GM23248 (cell line): ENCODE data around the gene SAMD4B. TPM values are rescaled to one million over a fixed set of nuclear protein-coding genes. Genes with fewer than 3 reads are reported as not detected.
A peak's percentile ranks its signal among the peaks of the same experiment; 100 is the strongest.

ENCODE experiments used
- DNase-seq: peaks from one replicate; pipeline ENCODE4 v3.0.0-alpha.2; 2015
- H2AFZ ChIP-seq: fragments of 200-600 bp; sonication (generic); 2 replicates; pipeline ENCODE4 v1.6.1; 2016; ENCODE audit warnings: antibody characterized with exemption
- H3F3A ChIP-seq: fragments of 200-600 bp; sonication (generic); 2 replicates; pipeline ENCODE4 v1.6.1; 2016; ENCODE audit warnings: mild to moderate bottlenecking, antibody characterized with exemption, mixed run types; ENCODE audit not compliant: insufficient read depth
- H3K27ac ChIP-seq: fragments of 200-600 bp; sonication (generic); 2 replicates; pipeline ENCODE4 v1.5.1; 2016; ENCODE audit warnings: mild to moderate bottlenecking
- H3K27me3 ChIP-seq: fragments of 200-600 bp; sonication (generic); replicated peaks from 2 replicates; pipeline ENCODE4 v1.6.1; 2016; ENCODE audit warnings: mild to moderate bottlenecking; ENCODE audit not compliant: insufficient read depth
- H3K36me3 ChIP-seq: fragments of 200-600 bp; sonication (generic); 2 replicates; pipeline ENCODE4 v1.6.1; 2016; ENCODE audit warnings: low read depth, mild to moderate bottlenecking
- H3K4me1 ChIP-seq: fragments of 200-600 bp; sonication (generic); 2 replicates; pipeline ENCODE4 v1.6.1; 2016; ENCODE audit warnings: mild to moderate bottlenecking; ENCODE audit not compliant: insufficient read depth
- H3K4me2 ChIP-seq: fragments of 200-600 bp; sonication (generic); one replicate; pipeline ENCODE4 v1.6.1; 2016; ENCODE audit warnings: mild to moderate bottlenecking; ENCODE audit not compliant: unreplicated experiment
- H3K4me3 ChIP-seq: fragments of 200-600 bp; sonication (generic); 2 replicates; pipeline ENCODE4 v1.5.1; 2016; ENCODE audit warnings: mild to moderate bottlenecking
- H3K79me2 ChIP-seq: fragments of 200-600 bp; sonication (generic); 2 replicates; pipeline ENCODE4 v1.6.1; 2016; ENCODE audit warnings: mild to moderate bottlenecking; ENCODE audit not compliant: insufficient read depth
- H3K9ac ChIP-seq: fragments of 200-600 bp; sonication (generic); 2 replicates; pipeline ENCODE4 v1.6.1; 2016; ENCODE audit warnings: mild to moderate bottlenecking
- H3K9me2 ChIP-seq: fragments of 200-600 bp; sonication (generic); 2 replicates; pipeline ENCODE4 v1.6.1; 2016; ENCODE audit warnings: mixed run types, mild to moderate bottlenecking, moderate library complexity; ENCODE audit not compliant: insufficient read depth
- H3K9me3 ChIP-seq: fragments of 200-600 bp; sonication (generic); one replicate; pipeline ENCODE4 v1.6.1; 2017; ENCODE audit warnings: low read depth
- H4K20me1 ChIP-seq: fragments of 200-600 bp; sonication (generic); 2 replicates; pipeline ENCODE4 v1.6.0; 2016; ENCODE audit not compliant: insufficient read depth
- EZH2 ChIP-seq: fragments of 200-600 bp; sonication (generic); IDR thresholded peaks from 2 replicates; pipeline ENCODE4 v1.6.1; 2018; ENCODE audit warnings: antibody characterized with exemption, mild to moderate bottlenecking; ENCODE audit not compliant: insufficient read depth, poor library complexity, severe bottlenecking
- EZH2phosphoT487 ChIP-seq: fragments of 200-600 bp; sonication (generic); IDR thresholded peaks from 2 replicates; pipeline ENCODE4 v1.6.1; 2018; ENCODE audit warnings: antibody characterized with exemption, moderate library complexity, mild to moderate bottlenecking, low read depth; ENCODE audit not compliant: insufficient read depth
- WGBS, 2 experiments: methylation state at CpG; one replicate each; pipeline ENCODE4 v1.1.6; 2015 to 2017; ENCODE audit warnings: low lambda C conversion rate in 2 of 2, low coverage in 1 of 2; ENCODE audit errors: missing lambda C conversion rate in 2 of 2; 5-methylcytosine and 5-hydroxymethylcytosine counted together
- in situ Hi-C: fragments of 300-500 bp; cut with MboI; formaldehyde crosslinking; loops from 2 replicates; pipeline ENCODE4 v1.15.0; 2020
- polyA plus RNA-seq: library from polyadenylated mRNA; unstranded; fragments of >200 nt; fragmentation: Nextera tagmentation; extraction: Ambion mirVana; gene quantifications from 2 replicates; pipeline ENCODE4 v1.2.1, GENCODE V29; 2016
- total RNA-seq: library from RNA; depleted of rRNA; stranded (reverse); fragments of >200 nt; shearing (Covaris generic); gene quantifications from 2 replicates; pipeline ENCODE4 v1.2.3, GENCODE V29; 2014

SAMD4B gene
- total and polyA plus RNA-seq, 2 experiments from 2014 or later = 66.7 to 71.9 TPM

DNA sequence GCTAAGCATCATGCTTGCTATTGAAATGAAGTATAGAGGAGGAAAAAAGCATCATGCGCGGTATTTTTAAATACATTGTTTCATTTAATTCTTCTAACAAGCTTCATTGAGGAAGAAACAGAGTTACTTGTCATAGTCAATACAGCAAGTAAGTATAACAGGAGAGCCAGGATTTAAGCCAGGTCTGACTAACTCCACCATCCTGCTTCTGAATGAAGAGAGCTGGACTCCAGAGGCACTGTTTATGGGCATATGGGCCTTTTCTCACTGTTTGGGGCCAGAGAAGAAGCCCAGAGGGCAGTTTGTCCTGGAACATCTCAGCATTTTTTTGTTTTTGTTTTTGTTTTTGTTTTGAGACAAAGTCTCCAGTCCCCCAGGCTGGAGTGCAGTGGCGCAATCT is 7.9 kb downstream of the SAMD4B start:
- 97 to 100% methylated on average over 3 of the region's 3 CpGs for WGBS, 2 experiments

GRCh38 chr19:39351537-39352064 is 9.4 kb downstream of the SAMD4B start:
- peak; percentile 74 for DNase-seq
- in situ Hi-C loops = no loop called here
- peak overlapping the region; percentile 75 for H3K27ac ChIP-seq
- H3K27me3 ChIP-seq = no peaks in the 10 kb centered on the region
- H3K4me3 ChIP-seq = no peak overlapping the region
- peaks cover 8% of the 10 kb centered on the region; the same call in 1 of the 2 replicates for H4K20me1 ChIP-seq
- TF ChIP-seq EZH2 (no peak), EZH2phosphoT487 (no peak)
- peak overlapping the region; percentile 36 for H3K4me2 ChIP-seq
- no peaks in the 10 kb centered on the region for H3K9me3 ChIP-seq
- peaks cover 40% of the 10 kb centered on the region for H3K4me1 ChIP-seq
- 16 to 20% methylated on average over 4 of the region's 4 CpGs for WGBS, 2 experiments
- no peak overlapping the region for H2AFZ ChIP-seq
- H3K36me3 ChIP-seq = peaks cover 30% of the 10 kb centered on the region
- peaks cover 99% of the 10 kb centered on the region for H3K79me2 ChIP-seq
- H3F3A ChIP-seq = peaks cover 34% of the 10 kb centered on the region
- H3K9me2 ChIP-seq = no peaks in the 10 kb centered on the region
- H3K9ac ChIP-seq = peak overlapping the region; percentile 43

More for the DNA sequence above, 7.9 kb downstream of the SAMD4B start:
- Histone ChIP-seq H3K4me2 (no peak overlapping the region), H3K9ac (no peak overlapping the region), H4K20me1 (peaks cover 8% of the 10 kb centered on the region; the same call in 1 of the 2 replicates), H3K36me3 (peaks cover 21% of the 10 kb centered on the region), H3K9me2 (no peaks in the 10 kb centered on the region), H3K9me3 (no peaks in the 10 kb centered on the region), H3K27me3 (no peaks in the 10 kb centered on the region), H2AFZ (no peak overlapping the region), H3K4me1 (peaks cover 52% of the 10 kb centered on the region), H3K79me2 (peaks cover 99% of the 10 kb centered on the region), H3F3A (peaks cover 47% of the 10 kb centered on the region), H3K27ac (no peak overlapping the region), H3K4me3 (no peak overlapping the region)
- in situ Hi-C loops = no loop called here
- DNase-seq = peak; percentile 22
- TF ChIP-seq EZH2phosphoT487 (no peak), EZH2 (no peak)

DNA sequence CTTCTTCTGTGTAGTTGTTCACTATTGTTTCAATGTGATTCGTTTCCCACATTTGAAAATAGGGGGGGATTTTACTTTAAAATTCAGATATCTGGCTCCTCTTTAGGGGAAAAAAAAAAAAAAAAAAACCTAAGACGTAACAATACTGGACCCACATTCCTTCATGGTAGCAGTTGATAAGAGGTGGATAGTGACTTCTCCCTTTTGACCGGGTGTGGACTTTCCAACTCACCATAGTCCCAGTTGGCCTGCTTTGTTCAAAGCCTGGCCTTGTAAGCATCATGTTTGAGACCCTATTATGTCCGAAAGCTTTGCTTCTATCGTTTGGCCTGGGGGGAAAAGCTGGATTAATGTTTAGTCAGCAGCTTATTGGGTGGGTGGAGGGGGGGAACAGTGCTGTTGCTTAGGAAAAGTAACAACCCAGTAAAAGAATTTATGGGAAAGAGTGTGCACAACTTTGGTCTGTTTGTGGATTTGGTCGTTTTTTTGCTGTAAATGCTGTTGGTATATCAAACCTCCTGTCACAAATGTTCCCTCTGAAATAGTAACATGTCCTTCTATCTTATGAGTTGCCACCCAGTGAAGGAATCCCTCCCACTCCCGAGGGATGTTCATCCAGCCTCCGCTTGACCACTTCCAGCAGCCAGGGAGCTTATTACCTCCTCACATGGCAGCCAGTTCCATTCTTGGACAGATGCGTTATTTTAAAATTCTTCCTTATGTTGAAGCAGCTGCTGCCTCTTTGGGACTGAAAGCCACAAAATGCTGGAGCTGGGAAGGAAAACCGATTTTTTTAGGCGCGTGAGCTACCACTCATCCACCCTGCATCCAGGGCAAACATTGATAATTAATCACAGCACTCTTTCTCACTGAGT is 10.4 kb downstream of the SAMD4B start:
- WGBS, 2 experiments = 16 to 19% methylated on average over 12 of the region's 12 CpGs
- peaks cover 40% of the 10 kb centered on the region for H3K36me3 ChIP-seq
- in situ Hi-C loops = no loop called here

DNA sequence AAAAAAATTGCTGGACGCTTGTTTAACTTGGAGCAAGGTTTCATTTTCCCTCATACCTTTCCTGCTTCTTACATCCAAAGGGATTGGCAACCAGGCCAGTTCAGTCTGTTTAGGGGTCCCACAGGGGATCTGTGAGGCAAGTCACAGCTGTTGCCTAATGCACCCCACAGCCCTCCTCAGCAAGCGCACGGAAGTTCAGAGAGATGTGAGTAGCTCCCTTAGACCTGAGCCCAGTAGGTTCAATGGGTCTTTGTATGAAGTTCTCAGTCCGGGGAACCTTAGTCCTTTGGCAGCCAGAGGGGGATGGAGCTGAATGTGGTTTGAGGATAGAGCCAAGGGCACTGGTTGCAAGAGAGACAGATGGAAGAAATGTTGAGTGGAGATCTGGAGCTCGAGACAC is 13.0 kb downstream of the SAMD4B start:
- TF ChIP-seq EZH2phosphoT487 (no peak), EZH2 (no peak)
- peaks cover 85% of the 10 kb centered on the region for H3K79me2 ChIP-seq
- 85 to 87% methylated on average over 5 of the region's 5 CpGs for WGBS, 2 experiments
- no peak overlapping the region for H3K9ac ChIP-seq
- DNase-seq = no peak
- in situ Hi-C loops = no loop called here
- no peak overlapping the region for H3K4me3 ChIP-seq
- H3K4me2 ChIP-seq = no peak overlapping the region
- H3K36me3 ChIP-seq = peaks cover 52% of the 10 kb centered on the region
- H3K9me3 ChIP-seq = no peaks in the 10 kb centered on the region
- H4K20me1 ChIP-seq = no peaks in the 10 kb centered on the region
- peaks cover 22% of the 10 kb centered on the region for H3K4me1 ChIP-seq
- H2AFZ ChIP-seq = no peak overlapping the region
- peaks cover 37% of the 10 kb centered on the region for H3F3A ChIP-seq
- H3K9me2 ChIP-seq = no peaks in the 10 kb centered on the region
- H3K27me3 ChIP-seq = no peaks in the 10 kb centered on the region
- H3K27ac ChIP-seq = no peak overlapping the region

More for the DNA sequence above, 10.4 kb downstream of the SAMD4B start:
- Histone ChIP-seq H3K4me2 (peak overlapping the region; percentile 63), H4K20me1 (peaks cover 5% of the 10 kb centered on the region; the same call in 1 of the 2 replicates), H3K9ac (peak overlapping the region; percentile 64), H3K9me2 (no peaks in the 10 kb centered on the region), H3K27me3 (no peaks in the 10 kb centered on the region), H3K79me2 (peaks cover 97% of the 10 kb centered on the region), H3K9me3 (no peaks in the 10 kb centered on the region), H3F3A (peaks cover 24% of the 10 kb centered on the region; the same call in 1 of the 2 replicates), H3K4me1 (peaks cover 30% of the 10 kb centered on the region), H3K27ac (peak overlapping the region; percentile 75), H2AFZ (no peak overlapping the region), H3K4me3 (peak overlapping the region; percentile 30; the same call in 1 of the 2 replicates)
- peak; percentile 63 for DNase-seq
- TF ChIP-seq EZH2phosphoT487 (no peak), EZH2 (no peak)
